GM12892 (cell line): Measurements from ENCODE around the gene TMEM50B.

Experiments
- POLR2A ChIP-seq: IDR thresholded peaks from 2 replicates; pipeline ENCODE4 v1.6.1; 2011; ENCODE audit warnings: low read depth, low read length, control low read depth
- POLR2AphosphoS5 ChIP-seq: IDR thresholded peaks from 2 replicates; pipeline ENCODE4 v1.6.1; 2011; ENCODE audit warnings: low read depth, low read length, control low read depth

DNA sequence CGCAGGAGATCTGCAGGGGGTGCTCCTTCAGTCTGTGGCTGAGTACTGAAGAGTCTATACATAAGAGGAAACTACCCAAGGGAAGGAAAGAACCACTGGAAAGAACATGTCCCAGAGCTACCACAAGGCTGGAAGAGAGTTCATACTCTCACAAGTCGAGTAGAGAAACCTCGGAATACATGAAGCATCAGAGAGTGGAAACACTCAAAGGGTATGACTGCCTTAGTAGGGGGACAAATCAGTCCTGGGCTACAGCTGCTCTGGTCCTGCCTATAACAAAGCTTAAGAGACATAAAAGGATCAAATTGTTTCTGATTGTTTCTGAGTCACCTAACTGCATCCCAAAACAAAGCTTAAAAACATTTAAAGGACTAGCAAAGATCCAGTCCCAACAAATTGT lies 27.4 kb downstream of the TMEM50B start:
- TF ChIP-seq POLR2A (no peak), POLR2AphosphoS5 (no peak)
